ENCODE measurements around the gene DYNLL1. TPM values are rescaled to one million over a fixed set of nuclear protein-coding genes. Genes with fewer than 3 reads are reported as not detected.
A peak's percentile ranks its signal among the peaks of the same experiment; 100 is the strongest.

The DYNLL1 gene
- total and polyA plus RNA-seq, 2 of the 13 experiments (the other 11 are each of a cell fraction or from before 2014, with no cell fraction given): 271 to 294 TPM

- no peaks in the 10 kb centered on the region for H3K9me3 ChIP-seq (ENCODE audit: low read length)
- TSS peak; percentile 19 for BruUV-seq (replicated peaks)
- TF ChIP-seq ZNF629 (CRISPR knock-in tag; conservative IDR thresholded peaks at IDR 0.05) (no peak), DR1 (CRISPR knock-in tag; IDR thresholded peaks at IDR 0.05) (no peak), ZNF256 (CRISPR knock-in tag; conservative IDR thresholded peaks at IDR 0.05) (no peak), ZNF577 (CRISPR knock-in tag; IDR thresholded peaks at IDR 0.05; ENCODE audit: borderline replicate concordance, low read depth) (no peak), FIP1L1 (IDR thresholded peaks at IDR 0.05; ENCODE audit: borderline replicate concordance, insufficient read depth, low read depth, low read length) (no peak), AGO2 (optimal IDR thresholded peaks at IDR 0.05; ENCODE audit: low read depth, low read length) (peak; percentile 65), POLR2A (IDR thresholded peaks at IDR 0.05; ENCODE audit: insufficient read depth in 1 of 2, low read depth in 2 of 2, low read length in 2 of 2) (peak; percentile 12 to 30; a peak in 2 of 4 replicates), RBFOX2 (IDR thresholded peaks at IDR 0.05; ENCODE audit: low read depth, low read length) (peak; percentile 31), BHLHE40 (IDR thresholded peaks at IDR 0.05; ENCODE audit: low read length) (no peak), ZNF367 (CRISPR knock-in tag; IDR thresholded peaks at IDR 0.05; ENCODE audit: borderline replicate concordance) (no peak), GABPB1 (CRISPR knock-in tag; IDR thresholded peaks at IDR 0.05) (no peak), SSRP1 (CRISPR knock-in tag; IDR thresholded peaks at IDR 0.05) (0 out of 2 replicates have a peak, but pooled peaks have one; percentile 69), MEIS2 (CRISPR knock-in tag; IDR thresholded peaks at IDR 0.05) (no peak), THAP11 (CRISPR knock-in tag; IDR thresholded peaks at IDR 0.05) (no peak), ZNF644 (CRISPR knock-in tag; IDR thresholded peaks at IDR 0.05; ENCODE audit: low read depth) (no peak)
- in situ Hi-C loops (cut with HindIII; ENCODE audit: extremely low pct_ligation_motif_present, low pct_unique_long_range_greater_than_20kb): no loop called here
- FAIRE-seq (no peak), DNase-seq (ENCODE audit: low spot score) (no peak), ATAC-seq (no peak)
- ChIA-PET POLR2A (interaction anchor here (0.7 kb wide), 1 partner anchor 9 kb away, joined by 3 read pairs; no protein-coding TSS in a partner anchor), CTCF (ENCODE audit: low intra/inter-chr PET ratio, low total read pairs) (no interaction called here)
- 95% methylated on average over 3 of the region's 3 CpGs for WGBS (ENCODE audit: low lambda C conversion rate)
- peaks cover 13% of the 10 kb centered on the region for H3K4me1 ChIP-seq (ENCODE audit: insufficient read depth, low read length)
- intact Hi-C loops (cut with micrococcal nuclease; ENCODE audit: unreplicated experiment): no loop called here
- peaks cover 14% of the 10 kb centered on the region for H4K20me1 ChIP-seq (ENCODE audit: insufficient read depth, low read length)
- no peaks in the 10 kb centered on the region for H3K27me3 ChIP-seq (ENCODE audit: control insufficient read depth in 1 of 2, insufficient read depth in 2 of 2, low read length in 2 of 2)
- peaks cover 33 to 77% of the 10 kb centered on the region in 2 experiments for H3K36me3 ChIP-seq (replicated peaks in 1 of 2; ENCODE audit: control insufficient read depth in 1 of 2, insufficient read depth in 2 of 2, low read length in 2 of 2)
- H3K4me2 ChIP-seq (ENCODE audit: low read depth, low read length): no peak overlapping the region
- no peak overlapping the region for H3K27ac ChIP-seq (ENCODE audit: extremely low read length, insufficient read depth, low read length)
- H3K9ac ChIP-seq (ENCODE audit: insufficient read depth, low read depth, low read length): no peak overlapping the region
- H3K79me2 ChIP-seq (ENCODE audit: insufficient read depth, low read length): peaks cover 20% of the 10 kb centered on the region
- H2AFZ ChIP-seq (ENCODE audit: low read length): no peak overlapping the region
- H3K4me3 ChIP-seq (replicated peaks in 1 of 3; ENCODE audit: insufficient read depth in 1 of 3, low read depth in 2 of 3, low read length in 3 of 3): no peak overlapping the region
These were observed 33.7 kb upstream of the DYNLL1 start for GRCh38 chr12:120462099-120462640.
